ENCODE measurements around the gene SEMA5A.

GRCh38 chr5:9251379-9251980, 294.4 kb downstream of the SEMA5A start:
- TF ChIP-seq CTCF (IDR thresholded peaks at IDR 0.05): no peak
- no peak for TF ChIP-seq POLR2A (IDR thresholded peaks at IDR 0.05)
